HepG2 (cell line): ENCODE data around the gene TMEM229B. TPM values are rescaled to one million over a fixed set of nuclear protein-coding genes. Genes with fewer than 3 reads are reported as not detected.

Experiments
- ATAC-seq: fragments of 200-7000 bp; cut with Tn5 transposase; 3 replicates; pipeline ENCODE4 v1.9.1; 2020; ENCODE audit warnings: mild to moderate bottlenecking, moderate library complexity
- BruUV-seq: library from RNA; stranded (reverse); fragments of 400-500 nt; replicated peaks from 2 replicates; lab custom pipeline; 2021; lab: Mats Ljungman, UMichigan
- CTCF ChIA-PET: fragments of 300-600 bp; formaldehyde crosslinking; extraction: SDS; loops from one replicate; lab custom pipeline; 2021; ENCODE audit warnings: low total read pairs, inconsistent platforms, low intra/inter-chr PET ratio; lab: Yijun Ruan, JAX
- POLR2A ChIA-PET: fragments of 350-600 bp; sonication (Branson Sonifier 250); formaldehyde crosslinking; loops from one replicate; lab custom pipeline; 2020; ENCODE audit warnings: antibody characterized with exemption, inconsistent platforms; lab: Yijun Ruan, JAX
- DNase-seq: peaks from one replicate; pipeline ENCODE4 v3.0.0-alpha.2; 2015; ENCODE audit warnings: low spot score
- FAIRE-seq: peaks from 3 replicates; lab custom pipeline; 2011; peaks lifted over from hg19 to GRCh38; lab: Jason Lieb, UNC
- H2AFZ ChIP-seq: one replicate; pipeline ENCODE4 v1.6.1; 2011; ENCODE audit warnings: low read length, inconsistent platforms
- H3K27ac ChIP-seq: fragments of 300-600 bp; 3 replicates; pipeline ENCODE4 v1.8.0; 2011; ENCODE audit warnings: mixed run types, mild to moderate bottlenecking, mixed read lengths, low read length, inconsistent platforms; ENCODE audit not compliant: insufficient read depth; ENCODE audit errors: extremely low read length
- H3K27me3 ChIP-seq, 2 experiments: fragments of 200-600 bp in 1 of 2; 2 replicates in 1 of 2; 3 replicates in 1 of 2; pipeline versions ENCODE4 v1.6.0 to v1.8.0; 2011; ENCODE audit warnings: low read length in 2 of 2, mild to moderate bottlenecking in 2 of 2, moderate library complexity in 2 of 2, inconsistent platforms in 1 of 2; ENCODE audit not compliant: insufficient read depth in 2 of 2, control insufficient read depth in 1 of 2
- H3K36me3 ChIP-seq, 2 experiments: fragments of 200-600 bp in 1 of 2; replicated peaks in 1 of 2; 2 replicates in 1 of 2; 3 replicates in 1 of 2; pipeline versions ENCODE4 v1.5.1 to v1.8.0; 2011; ENCODE audit warnings: low read length in 2 of 2, inconsistent platforms in 1 of 2; ENCODE audit not compliant: insufficient read depth in 2 of 2, control insufficient read depth in 1 of 2
- H3K4me1 ChIP-seq: 2 replicates; pipeline ENCODE4 v1.5.1; 2012; ENCODE audit warnings: low read length, inconsistent platforms; ENCODE audit not compliant: insufficient read depth
- H3K4me2 ChIP-seq: 2 replicates; pipeline ENCODE4 v1.6.0; 2011; ENCODE audit warnings: low read depth, low read length, inconsistent platforms
- H3K4me3 ChIP-seq, 3 experiments: fragments of 200-600 bp in 1 of 3; sonication (generic), shearing (Covaris generic) in 1 of 3; replicated peaks in 1 of 3; 2 replicates each; pipeline ENCODE4 v1.5.1; 2011 to 2016; ENCODE audit warnings: low read length in 3 of 3, inconsistent platforms in 2 of 3, low read depth in 2 of 3, mild to moderate bottlenecking in 2 of 3, control low read depth in 1 of 3, mixed read lengths in 1 of 3; ENCODE audit not compliant: insufficient read depth in 1 of 3
- H3K79me2 ChIP-seq: one replicate; pipeline ENCODE4 v1.6.1; 2011; ENCODE audit warnings: low read length, inconsistent platforms; ENCODE audit not compliant: insufficient read depth
- H3K9ac ChIP-seq: 2 replicates; pipeline ENCODE4 v1.6.0; 2011; ENCODE audit warnings: mild to moderate bottlenecking, low read depth, low read length, inconsistent platforms; ENCODE audit not compliant: insufficient read depth
- H3K9me3 ChIP-seq: 2 replicates; pipeline ENCODE4 v1.5.1; 2012; ENCODE audit warnings: mild to moderate bottlenecking, low read length
- H4K20me1 ChIP-seq: 2 replicates; pipeline ENCODE4 v1.6.0; 2011; ENCODE audit warnings: inconsistent platforms, mild to moderate bottlenecking, low read length, moderate library complexity; ENCODE audit not compliant: insufficient read depth
- BORCS8-MEF2B ChIP-seq: sonication (generic); formaldehyde crosslinking; IDR thresholded peaks from 2 replicates; pipeline ENCODE4 v1.8.0; 2022; ENCODE audit warnings: mild to moderate bottlenecking, missing genetic modification reagents
- RELA ChIP-seq: sonication (generic); formaldehyde crosslinking; IDR thresholded peaks from 2 replicates; pipeline ENCODE4 v1.4.0; 2020; ENCODE audit warnings: missing genetic modification reagents
- TBP ChIP-seq: sonication (generic); formaldehyde crosslinking; IDR thresholded peaks from 2 replicates; pipeline ENCODE4 v1.5.0; 2020; ENCODE audit warnings: missing genetic modification reagents
- ZNF260 ChIP-seq: sonication (generic); formaldehyde crosslinking; IDR thresholded peaks from 2 replicates; pipeline ENCODE4 v1.4.0; 2020; ENCODE audit warnings: missing genetic modification reagents, low read depth, mild to moderate bottlenecking, borderline replicate concordance
- ZNF337 ChIP-seq: sonication (generic); formaldehyde crosslinking; IDR thresholded peaks from 2 replicates; pipeline ENCODE4 v1.5.1; 2020; ENCODE audit warnings: missing genetic modification reagents, low read depth, mild to moderate bottlenecking, borderline replicate concordance
- ZNF496 ChIP-seq: sonication (generic); formaldehyde crosslinking; IDR thresholded peaks from 2 replicates; pipeline ENCODE4 v1.8.1; 2023; ENCODE audit warnings: mild to moderate bottlenecking, moderate library complexity, missing genetic modification reagents; ENCODE audit not compliant: insufficient replicate concordance
- ZNF572 ChIP-seq: sonication (generic); formaldehyde crosslinking; IDR thresholded peaks from 2 replicates; pipeline ENCODE4 v1.5.1; 2020; ENCODE audit warnings: mild to moderate bottlenecking, missing genetic modification reagents
- ZNF724P ChIP-seq: sonication (generic); formaldehyde crosslinking; IDR thresholded peaks from 2 replicates; pipeline ENCODE4 v1.8.0; 2022; ENCODE audit warnings: missing genetic modification reagents, borderline replicate concordance
- WGBS: methylation state at CpG from one replicate; pipeline ENCODE4 v1.1.6; 2017; ENCODE audit warnings: low lambda C conversion rate; 5-methylcytosine and 5-hydroxymethylcytosine counted together
- in situ Hi-C: cut with HindIII; loops from 2 replicates; pipeline ENCODE4 v1.10.0; 2017; ENCODE audit warnings: low pct_unique_long_range_greater_than_20kb; ENCODE audit not compliant: extremely low pct_ligation_motif_present
- intact Hi-C: fragments of 100-400 bp; cut with micrococcal nuclease; formaldehyde crosslinking; loops from one replicate; pipeline ENCODE4 v1.10.0; 2022; ENCODE audit not compliant: unreplicated experiment
- polyA plus RNA-seq, 8 experiments: library from polyadenylated mRNA; depleted of rRNA in 3 of 8; stranded (reverse) in 7 of 8; unstranded in 1 of 8; fragments of >200 nt; fragmentation: Illumina TruSeq in 4 of 8; extraction: Trizol in 4 of 8; gene quantifications; 2 replicates each; pipeline versions ENCODE4 v1.2.1 to v1.2.3, GENCODE V29; 2011 to 2016; ENCODE audit warnings: low read depth in 4 of 8, missing spikeins in 1 of 8, mixed read lengths in 1 of 8; ENCODE audit not compliant: insufficient read depth in 1 of 8
- total RNA-seq, 5 experiments: library from RNA; depleted of rRNA; stranded (reverse); fragments of >200 nt; fragmentation: Illumina TruSeq; extraction: Trizol; gene quantifications; 2 replicates each; pipeline ENCODE4 v1.2.3, GENCODE V29; 2016; ENCODE audit warnings: low read depth in 1 of 5
- TF ChIP-seq, protein P1 (sequence below): sonication (generic); formaldehyde crosslinking; IDR thresholded peaks from 2 replicates; pipeline ENCODE4 v1.4.0; 2020; ENCODE audit warnings: mild to moderate bottlenecking, low read depth, missing genetic modification reagents
- TF ChIP-seq, protein P2 (sequence below): sonication (generic); formaldehyde crosslinking; IDR thresholded peaks from 2 replicates; pipeline ENCODE4 v1.4.0; 2020; ENCODE audit warnings: mild to moderate bottlenecking, missing genetic modification reagents
- TF ChIP-seq, protein P3 (sequence below): sonication (generic); formaldehyde crosslinking; IDR thresholded peaks from 2 replicates; pipeline ENCODE4 v1.4.0; 2020; ENCODE audit warnings: missing genetic modification reagents, borderline replicate concordance
- TF ChIP-seq, protein P4 (sequence below): sonication (generic); formaldehyde crosslinking; IDR thresholded peaks from 2 replicates; pipeline ENCODE4 v1.8.1; 2023; ENCODE audit warnings: mild to moderate bottlenecking, missing genetic modification reagents
- TF ChIP-seq, protein P5 (sequence below): sonication (generic); formaldehyde crosslinking; IDR thresholded peaks from 2 replicates; pipeline ENCODE4 v1.5.0; 2020; ENCODE audit warnings: missing genetic modification reagents

Gene TMEM229B
- total and polyA plus RNA-seq, 2 of the 13 experiments (the other 11 are each of a cell fraction or from before 2014, with no cell fraction given) = 0.69 to 1.1 TPM

DNA sequence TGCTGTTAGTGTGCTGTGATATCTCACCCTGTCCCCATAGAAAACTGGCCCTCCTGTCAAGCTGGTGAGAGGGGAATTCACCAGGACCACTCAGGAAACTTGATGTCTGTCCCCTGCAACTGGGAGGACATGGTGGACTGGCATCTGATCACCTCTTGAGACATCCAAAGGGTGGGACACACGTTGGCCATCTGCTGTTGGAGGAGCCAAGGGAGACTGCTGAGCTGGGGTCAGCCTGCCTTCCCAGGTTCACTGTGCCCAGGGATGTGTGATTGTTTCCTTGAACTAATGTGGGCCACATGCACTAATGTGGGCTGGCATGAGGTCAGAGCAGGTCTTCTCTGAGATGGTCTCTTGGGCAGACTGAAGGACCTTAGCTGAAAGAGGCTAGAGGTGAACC lies 16.7 kb upstream of the TMEM229B start:
- H3K4me2 ChIP-seq = no peak overlapping the region
- TF ChIP-seq BORCS8-MEF2B (CRISPR knock-in tag) (no peak), ZNF724P (no peak), ZNF260 (CRISPR knock-in tag) (no peak), ZNF337 (CRISPR knock-in tag) (no peak), TBP (CRISPR knock-in tag) (no peak), ZNF572 (no peak), ZNF496 (CRISPR knock-in tag) (no peak), RELA (CRISPR knock-in tag) (no peak)
- TF ChIP-seq, protein P1, sequence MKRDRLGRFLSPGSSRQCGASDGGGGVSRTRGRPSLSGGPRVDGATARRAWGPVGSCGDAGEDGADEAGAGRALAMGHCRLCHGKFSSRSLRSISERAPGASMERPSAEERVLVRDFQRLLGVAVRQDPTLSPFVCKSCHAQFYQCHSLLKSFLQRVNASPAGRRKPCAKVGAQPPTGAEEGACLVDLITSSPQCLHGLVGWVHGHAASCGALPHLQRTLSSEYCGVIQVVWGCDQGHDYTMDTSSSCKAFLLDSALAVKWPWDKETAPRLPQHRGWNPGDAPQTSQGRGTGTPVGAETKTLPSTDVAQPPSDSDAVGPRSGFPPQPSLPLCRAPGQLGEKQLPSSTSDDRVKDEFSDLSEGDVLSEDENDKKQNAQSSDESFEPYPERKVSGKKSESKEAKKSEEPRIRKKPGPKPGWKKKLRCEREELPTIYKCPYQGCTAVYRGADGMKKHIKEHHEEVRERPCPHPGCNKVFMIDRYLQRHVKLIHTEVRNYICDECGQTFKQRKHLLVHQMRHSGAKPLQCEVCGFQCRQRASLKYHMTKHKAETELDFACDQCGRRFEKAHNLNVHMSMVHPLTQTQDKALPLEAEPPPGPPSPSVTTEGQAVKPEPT = no peak
- TF ChIP-seq, protein P2, sequence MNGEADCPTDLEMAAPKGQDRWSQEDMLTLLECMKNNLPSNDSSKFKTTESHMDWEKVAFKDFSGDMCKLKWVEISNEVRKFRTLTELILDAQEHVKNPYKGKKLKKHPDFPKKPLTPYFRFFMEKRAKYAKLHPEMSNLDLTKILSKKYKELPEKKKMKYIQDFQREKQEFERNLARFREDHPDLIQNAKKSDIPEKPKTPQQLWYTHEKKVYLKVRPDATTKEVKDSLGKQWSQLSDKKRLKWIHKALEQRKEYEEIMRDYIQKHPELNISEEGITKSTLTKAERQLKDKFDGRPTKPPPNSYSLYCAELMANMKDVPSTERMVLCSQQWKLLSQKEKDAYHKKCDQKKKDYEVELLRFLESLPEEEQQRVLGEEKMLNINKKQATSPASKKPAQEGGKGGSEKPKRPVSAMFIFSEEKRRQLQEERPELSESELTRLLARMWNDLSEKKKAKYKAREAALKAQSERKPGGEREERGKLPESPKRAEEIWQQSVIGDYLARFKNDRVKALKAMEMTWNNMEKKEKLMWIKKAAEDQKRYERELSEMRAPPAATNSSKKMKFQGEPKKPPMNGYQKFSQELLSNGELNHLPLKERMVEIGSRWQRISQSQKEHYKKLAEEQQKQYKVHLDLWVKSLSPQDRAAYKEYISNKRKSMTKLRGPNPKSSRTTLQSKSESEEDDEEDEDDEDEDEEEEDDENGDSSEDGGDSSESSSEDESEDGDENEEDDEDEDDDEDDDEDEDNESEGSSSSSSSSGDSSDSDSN = no peak
- TF ChIP-seq, protein P3, sequence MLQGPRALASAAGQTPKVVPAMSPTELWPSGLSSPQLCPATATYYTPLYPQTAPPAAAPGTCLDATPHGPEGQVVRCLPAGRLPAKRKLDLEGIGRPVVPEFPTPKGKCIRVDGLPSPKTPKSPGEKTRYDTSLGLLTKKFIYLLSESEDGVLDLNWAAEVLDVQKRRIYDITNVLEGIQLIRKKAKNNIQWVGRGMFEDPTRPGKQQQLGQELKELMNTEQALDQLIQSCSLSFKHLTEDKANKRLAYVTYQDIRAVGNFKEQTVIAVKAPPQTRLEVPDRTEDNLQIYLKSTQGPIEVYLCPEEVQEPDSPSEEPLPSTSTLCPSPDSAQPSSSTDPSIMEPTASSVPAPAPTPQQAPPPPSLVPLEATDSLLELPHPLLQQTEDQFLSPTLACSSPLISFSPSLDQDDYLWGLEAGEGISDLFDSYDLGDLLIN = no peak
- TF ChIP-seq, protein P4, sequence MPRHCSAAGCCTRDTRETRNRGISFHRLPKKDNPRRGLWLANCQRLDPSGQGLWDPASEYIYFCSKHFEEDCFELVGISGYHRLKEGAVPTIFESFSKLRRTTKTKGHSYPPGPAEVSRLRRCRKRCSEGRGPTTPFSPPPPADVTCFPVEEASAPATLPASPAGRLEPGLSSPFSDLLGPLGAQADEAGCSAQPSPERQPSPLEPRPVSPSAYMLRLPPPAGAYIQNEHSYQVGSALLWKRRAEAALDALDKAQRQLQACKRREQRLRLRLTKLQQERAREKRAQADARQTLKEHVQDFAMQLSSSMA = no peak
- TF ChIP-seq, protein P5, sequence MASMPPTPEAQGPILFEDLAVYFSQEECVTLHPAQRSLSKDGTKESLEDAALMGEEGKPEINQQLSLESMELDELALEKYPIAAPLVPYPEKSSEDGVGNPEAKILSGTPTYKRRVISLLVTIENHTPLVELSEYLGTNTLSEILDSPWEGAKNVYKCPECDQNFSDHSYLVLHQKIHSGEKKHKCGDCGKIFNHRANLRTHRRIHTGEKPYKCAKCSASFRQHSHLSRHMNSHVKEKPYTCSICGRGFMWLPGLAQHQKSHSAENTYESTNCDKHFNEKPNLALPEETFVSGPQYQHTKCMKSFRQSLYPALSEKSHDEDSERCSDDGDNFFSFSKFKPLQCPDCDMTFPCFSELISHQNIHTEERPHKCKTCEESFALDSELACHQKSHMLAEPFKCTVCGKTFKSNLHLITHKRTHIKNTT (CRISPR knock-in tag) = no peak
- ChIA-PET CTCF (no interaction called here), POLR2A (no interaction called here)
- ATAC-seq (no peak), FAIRE-seq (no peak), DNase-seq (no peak)
- H4K20me1 ChIP-seq = no peaks in the 10 kb centered on the region
- no peak overlapping the region for H3K27ac ChIP-seq
- BruUV-seq = no TSS peak
- H3K79me2 ChIP-seq = no peaks in the 10 kb centered on the region
- H3K27me3 ChIP-seq = peaks cover 2 to 8% of the 10 kb centered on the region in 2 experiments; a peak in 2 of 5 replicates
- 0% methylated on average over 1 of the region's 1 CpG for WGBS
- no peaks in the 10 kb centered on the region for H3K4me1 ChIP-seq
- in situ Hi-C loops (no loop called here), intact Hi-C loops (no loop called here)
- H3K9me3 ChIP-seq = no peaks in the 10 kb centered on the region
- H3K36me3 ChIP-seq = no peaks in the 10 kb centered on the region
- no peak overlapping the region for H2AFZ ChIP-seq
- no peak overlapping the region for H3K9ac ChIP-seq
- H3K4me3 ChIP-seq = no peak overlapping the region
